Testis (tissue), 2 donors: ENCODE results near the gene TCF21.

Experiments
- POLR2A ChIP-seq: fragments of 450-650 bp; IDR thresholded peaks from one replicate; pipeline ENCODE4 v1.6.1; 2017; ENCODE audit warnings: antibody characterized with exemption, mild to moderate bottlenecking, moderate library complexity
- TF ChIP-seq, protein P1 (sequence below), 3 experiments: fragments of 450-650 bp in 2 of 3; fragments of 200-600 bp in 1 of 3; sonication (generic) in 1 of 3; IDR thresholded peaks; one replicate each; pipeline ENCODE4 v1.5.1; 2016 to 2019; ENCODE audit warnings: antibody characterized with exemption in 3 of 3, mild to moderate bottlenecking in 2 of 3, moderate library complexity in 1 of 3

DNA sequence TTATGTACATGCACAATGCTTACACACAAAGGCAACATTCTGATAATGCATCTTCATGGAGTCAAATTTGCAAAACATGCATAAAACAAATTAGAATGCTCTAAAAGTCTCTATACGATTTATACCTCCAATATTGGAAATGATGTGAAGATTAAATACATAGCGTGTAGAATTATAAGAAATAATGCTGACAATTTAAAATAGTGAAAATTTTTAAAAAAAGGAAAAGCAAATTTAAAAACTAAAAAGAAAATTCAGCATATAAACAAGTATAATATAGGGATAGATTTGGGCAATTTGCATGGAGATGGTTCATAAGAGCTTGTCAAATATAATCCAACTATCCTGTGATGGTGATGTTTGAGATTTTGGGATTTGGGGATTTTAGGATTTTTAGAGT lies 14.9 kb downstream of the TCF21 start:
- TF ChIP-seq, protein P1, sequence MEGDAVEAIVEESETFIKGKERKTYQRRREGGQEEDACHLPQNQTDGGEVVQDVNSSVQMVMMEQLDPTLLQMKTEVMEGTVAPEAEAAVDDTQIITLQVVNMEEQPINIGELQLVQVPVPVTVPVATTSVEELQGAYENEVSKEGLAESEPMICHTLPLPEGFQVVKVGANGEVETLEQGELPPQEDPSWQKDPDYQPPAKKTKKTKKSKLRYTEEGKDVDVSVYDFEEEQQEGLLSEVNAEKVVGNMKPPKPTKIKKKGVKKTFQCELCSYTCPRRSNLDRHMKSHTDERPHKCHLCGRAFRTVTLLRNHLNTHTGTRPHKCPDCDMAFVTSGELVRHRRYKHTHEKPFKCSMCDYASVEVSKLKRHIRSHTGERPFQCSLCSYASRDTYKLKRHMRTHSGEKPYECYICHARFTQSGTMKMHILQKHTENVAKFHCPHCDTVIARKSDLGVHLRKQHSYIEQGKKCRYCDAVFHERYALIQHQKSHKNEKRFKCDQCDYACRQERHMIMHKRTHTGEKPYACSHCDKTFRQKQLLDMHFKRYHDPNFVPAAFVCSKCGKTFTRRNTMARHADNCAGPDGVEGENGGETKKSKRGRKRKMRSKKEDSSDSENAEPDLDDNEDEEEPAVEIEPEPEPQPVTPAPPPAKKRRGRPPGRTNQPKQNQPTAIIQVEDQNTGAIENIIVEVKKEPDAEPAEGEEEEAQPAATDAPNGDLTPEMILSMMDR (IDR thresholded peaks at IDR 0.05): no peak
- no peak for TF ChIP-seq POLR2A
